Activated T-helper 1 cell treated with anti-CD3 and anti-CD28 coated beads, Interleukin-12 subunit alpha, Interleukin-12 subunit beta, Interleukin-2, Interleukin-4 antibody, amounts not matched to agents 30 ng/mL and 10 ng/mL and 1 ng/mL, durations not matched to agents 14 hours and 24 hours and 36 hours (primary cell): ENCODE data around the gene MYO3B. TPM values are rescaled to one million over a fixed set of nuclear protein-coding genes. Genes with fewer than 3 reads are reported as not detected.

Source experiments
- DNase-seq: peaks from one replicate; pipeline ENCODE4 v3.0.0; 2021; ENCODE audit warnings: low spot score
- H3K27ac Mint-ChIP-seq: one replicate; pipeline ENCODE4 v1.8.0; 2021; ENCODE audit warnings: mild to moderate bottlenecking, mixed read lengths
- H3K27me3 Mint-ChIP-seq: one replicate; pipeline ENCODE4 v1.8.0; 2022; ENCODE audit warnings: mild to moderate bottlenecking, moderate library complexity, mixed read lengths; ENCODE audit not compliant: insufficient read depth
- H3K36me3 Mint-ChIP-seq: one replicate; pipeline ENCODE4 v1.8.0; 2021; ENCODE audit warnings: low read depth, mixed read lengths
- H3K4me1 Mint-ChIP-seq: one replicate; pipeline ENCODE4 v1.8.0; 2021; ENCODE audit warnings: low read depth, mixed read lengths
- H3K4me3 Mint-ChIP-seq: one replicate; pipeline ENCODE4 v1.8.0; 2021; ENCODE audit warnings: mild to moderate bottlenecking, moderate library complexity, mixed read lengths
- H3K9me3 Mint-ChIP-seq: one replicate; pipeline ENCODE4 v1.8.0; 2021; ENCODE audit warnings: mixed read lengths
- intact Hi-C: fragments of 100-400 bp; cut with micrococcal nuclease; formaldehyde crosslinking; loops from one replicate; pipeline ENCODE4 v1.15.1; 2024
- total RNA-seq: library from RNA; stranded (reverse); gene quantifications from 2 replicates; pipeline ENCODE4 v1.2.3, GENCODE V29; 2022

Gene MYO3B
- total RNA-seq, 1 donor from 2014 or later = 0.57 TPM

- intact Hi-C loops = loop anchor here (5.0 to 10.0 kb wide), 2 partner anchors 170 to 477 kb away; partner anchors contain the start of gene SP5
- no peak for DNase-seq
- H3K27ac Mint-ChIP-seq = no peak overlapping the region
- H3K27me3 Mint-ChIP-seq = peaks cover 26% of the 10 kb centered on the region
- no peak overlapping the region for H3K4me3 Mint-ChIP-seq
- H3K36me3 Mint-ChIP-seq = no peaks in the 10 kb centered on the region
- H3K9me3 Mint-ChIP-seq = no peaks in the 10 kb centered on the region
- H3K4me1 Mint-ChIP-seq = no peaks in the 10 kb centered on the region
Observed at GRCh38 chr2:170237572-170238120, 59.7 kb downstream of the MYO3B start.

- peaks cover 32% of the 10 kb centered on the region for H3K27me3 Mint-ChIP-seq
- no peak for DNase-seq
- intact Hi-C loops = loop anchor here (5.0 to 10.0 kb wide), 2 partner anchors 169 to 476 kb away; partner anchors contain the start of gene SP5
- no peaks in the 10 kb centered on the region for H3K9me3 Mint-ChIP-seq
- no peaks in the 10 kb centered on the region for H3K4me1 Mint-ChIP-seq
- H3K36me3 Mint-ChIP-seq = no peaks in the 10 kb centered on the region
- no peak overlapping the region for H3K27ac Mint-ChIP-seq
- H3K4me3 Mint-ChIP-seq = no peak overlapping the region
Observed at GRCh38 chr2:170238776-170239175, 60.8 kb downstream of the MYO3B start.

- intact Hi-C loops = no loop called here
- Mint-ChIP-seq H3K4me1 (no peaks in the 10 kb centered on the region), H3K36me3 (no peaks in the 10 kb centered on the region), H3K9me3 (no peaks in the 10 kb centered on the region), H3K4me3 (no peak overlapping the region), H3K27me3 (peaks cover 31% of the 10 kb centered on the region), H3K27ac (no peak overlapping the region)
- DNase-seq = no peak
Observed at GRCh38 chr2:170240629-170241028, 62.7 kb downstream of the MYO3B start.

- no peak for DNase-seq
- H3K27ac Mint-ChIP-seq = no peak overlapping the region
- H3K4me3 Mint-ChIP-seq = no peak overlapping the region
- peaks cover 27% of the 10 kb centered on the region for H3K27me3 Mint-ChIP-seq
- intact Hi-C loops = no loop called here
- H3K36me3 Mint-ChIP-seq = no peaks in the 10 kb centered on the region
- no peaks in the 10 kb centered on the region for H3K9me3 Mint-ChIP-seq
- H3K4me1 Mint-ChIP-seq = no peaks in the 10 kb centered on the region
Observed at GRCh38 chr2:170241756-170242155, 63.8 kb downstream of the MYO3B start.

- no peaks in the 10 kb centered on the region for H3K9me3 Mint-ChIP-seq
- H3K36me3 Mint-ChIP-seq = no peaks in the 10 kb centered on the region
- H3K4me3 Mint-ChIP-seq = no peak overlapping the region
- no peaks in the 10 kb centered on the region for H3K4me1 Mint-ChIP-seq
- intact Hi-C loops = no loop called here
- H3K27me3 Mint-ChIP-seq = peaks cover 26% of the 10 kb centered on the region
- DNase-seq = no peak
- H3K27ac Mint-ChIP-seq = no peak overlapping the region
Observed at GRCh38 chr2:170243118-170243837, 65.3 kb downstream of the MYO3B start.

GRCh38 chr2:170243898-170244297 lies 66.0 kb downstream of the MYO3B start:
- Mint-ChIP-seq H3K9me3 (no peaks in the 10 kb centered on the region), H3K4me1 (no peaks in the 10 kb centered on the region), H3K27me3 (peaks cover 31% of the 10 kb centered on the region), H3K36me3 (no peaks in the 10 kb centered on the region), H3K27ac (no peak overlapping the region), H3K4me3 (no peak overlapping the region)
- DNase-seq = no peak
- intact Hi-C loops = no loop called here

GRCh38 chr2:170244555-170244954 lies 66.6 kb downstream of the MYO3B start:
- intact Hi-C loops = no loop called here
- Mint-ChIP-seq H3K4me3 (no peak overlapping the region), H3K27ac (no peak overlapping the region), H3K36me3 (no peaks in the 10 kb centered on the region), H3K27me3 (peaks cover 31% of the 10 kb centered on the region), H3K9me3 (no peaks in the 10 kb centered on the region), H3K4me1 (no peaks in the 10 kb centered on the region)
- DNase-seq = no peak

GRCh38 chr2:170245312-170245711 lies 67.4 kb downstream of the MYO3B start:
- peaks cover 28% of the 10 kb centered on the region for H3K27me3 Mint-ChIP-seq
- no peaks in the 10 kb centered on the region for H3K9me3 Mint-ChIP-seq
- no peak overlapping the region for H3K4me3 Mint-ChIP-seq
- no peak for DNase-seq
- intact Hi-C loops = no loop called here
- no peaks in the 10 kb centered on the region for H3K4me1 Mint-ChIP-seq
- no peaks in the 10 kb centered on the region for H3K36me3 Mint-ChIP-seq
- H3K27ac Mint-ChIP-seq = no peak overlapping the region

- intact Hi-C loops = no loop called here
- Mint-ChIP-seq H3K36me3 (no peaks in the 10 kb centered on the region), H3K4me3 (no peak overlapping the region), H3K4me1 (no peaks in the 10 kb centered on the region), H3K27me3 (peaks cover 24% of the 10 kb centered on the region), H3K9me3 (no peaks in the 10 kb centered on the region), H3K27ac (no peak overlapping the region)
- no peak for DNase-seq
Observed at GRCh38 chr2:170247333-170247732, 69.4 kb downstream of the MYO3B start.

GRCh38 chr2:170247882-170248393 lies 70.0 kb downstream of the MYO3B start:
- Mint-ChIP-seq H3K4me1 (no peaks in the 10 kb centered on the region), H3K4me3 (no peak overlapping the region), H3K27me3 (peaks cover 26% of the 10 kb centered on the region), H3K27ac (no peak overlapping the region), H3K36me3 (no peaks in the 10 kb centered on the region), H3K9me3 (no peaks in the 10 kb centered on the region)
- no peak for DNase-seq
- intact Hi-C loops = no loop called here

- intact Hi-C loops = no loop called here
- no peak overlapping the region for H3K27ac Mint-ChIP-seq
- peaks cover 19% of the 10 kb centered on the region for H3K27me3 Mint-ChIP-seq
- H3K9me3 Mint-ChIP-seq = no peaks in the 10 kb centered on the region
- H3K36me3 Mint-ChIP-seq = no peaks in the 10 kb centered on the region
- DNase-seq = no peak
- no peaks in the 10 kb centered on the region for H3K4me1 Mint-ChIP-seq
- H3K4me3 Mint-ChIP-seq = no peak overlapping the region
Observed at GRCh38 chr2:170248574-170249393, 70.8 kb downstream of the MYO3B start.

GRCh38 chr2:170249761-170250160 lies 71.8 kb downstream of the MYO3B start:
- DNase-seq = no peak
- Mint-ChIP-seq H3K36me3 (no peaks in the 10 kb centered on the region), H3K4me3 (no peak overlapping the region), H3K4me1 (no peaks in the 10 kb centered on the region), H3K27ac (no peak overlapping the region), H3K9me3 (no peaks in the 10 kb centered on the region), H3K27me3 (peaks cover 15% of the 10 kb centered on the region)
- intact Hi-C loops = no loop called here

GRCh38 chr2:170250584-170250983 lies 72.6 kb downstream of the MYO3B start:
- Mint-ChIP-seq H3K36me3 (no peaks in the 10 kb centered on the region), H3K4me1 (no peaks in the 10 kb centered on the region), H3K27ac (no peak overlapping the region), H3K4me3 (no peak overlapping the region), H3K9me3 (no peaks in the 10 kb centered on the region), H3K27me3 (peaks cover 15% of the 10 kb centered on the region)
- intact Hi-C loops = no loop called here
- no peak for DNase-seq
